BLaER1 (cell line): ENCODE results near the gene PCBP1.
A peak's percentile ranks its signal among the peaks of the same experiment; 100 is the strongest.

Experiments
- H3K27ac ChIP-seq: shearing (Covaris generic); formaldehyde crosslinking; 2 replicates; pipeline ENCODE4 v1.8.1; 2022
- H3K27me3 ChIP-seq: shearing (Covaris generic); formaldehyde crosslinking; 2 replicates; pipeline ENCODE4 v1.8.1; 2022
- H3K36me3 ChIP-seq: shearing (Covaris generic); formaldehyde crosslinking; 2 replicates; pipeline ENCODE4 v1.8.1; 2022
- H3K4me1 ChIP-seq: shearing (Covaris generic); formaldehyde crosslinking; 2 replicates; pipeline ENCODE4 v1.8.1; 2022
- H3K4me2 ChIP-seq: shearing (Covaris generic); formaldehyde crosslinking; 2 replicates; pipeline ENCODE4 v1.8.1; 2022
- H3K4me3 ChIP-seq: shearing (Covaris generic); formaldehyde crosslinking; 2 replicates; pipeline ENCODE4 v1.8.1; 2022
- H3K9ac ChIP-seq: shearing (Covaris generic); formaldehyde crosslinking; 2 replicates; pipeline ENCODE4 v1.8.1; 2022
- H3K9me3 ChIP-seq: shearing (Covaris generic); formaldehyde crosslinking; 2 replicates; pipeline ENCODE4 v1.8.1; 2022
- H4K20me1 ChIP-seq: shearing (Covaris generic); formaldehyde crosslinking; 2 replicates; pipeline ENCODE4 v1.8.1; 2022
- Cebpa-rat ChIP-seq: shearing (Covaris generic); IDR thresholded peaks from 2 replicates; pipeline ENCODE4 v1.8.1; 2022

Gene PCBP1

DNA sequence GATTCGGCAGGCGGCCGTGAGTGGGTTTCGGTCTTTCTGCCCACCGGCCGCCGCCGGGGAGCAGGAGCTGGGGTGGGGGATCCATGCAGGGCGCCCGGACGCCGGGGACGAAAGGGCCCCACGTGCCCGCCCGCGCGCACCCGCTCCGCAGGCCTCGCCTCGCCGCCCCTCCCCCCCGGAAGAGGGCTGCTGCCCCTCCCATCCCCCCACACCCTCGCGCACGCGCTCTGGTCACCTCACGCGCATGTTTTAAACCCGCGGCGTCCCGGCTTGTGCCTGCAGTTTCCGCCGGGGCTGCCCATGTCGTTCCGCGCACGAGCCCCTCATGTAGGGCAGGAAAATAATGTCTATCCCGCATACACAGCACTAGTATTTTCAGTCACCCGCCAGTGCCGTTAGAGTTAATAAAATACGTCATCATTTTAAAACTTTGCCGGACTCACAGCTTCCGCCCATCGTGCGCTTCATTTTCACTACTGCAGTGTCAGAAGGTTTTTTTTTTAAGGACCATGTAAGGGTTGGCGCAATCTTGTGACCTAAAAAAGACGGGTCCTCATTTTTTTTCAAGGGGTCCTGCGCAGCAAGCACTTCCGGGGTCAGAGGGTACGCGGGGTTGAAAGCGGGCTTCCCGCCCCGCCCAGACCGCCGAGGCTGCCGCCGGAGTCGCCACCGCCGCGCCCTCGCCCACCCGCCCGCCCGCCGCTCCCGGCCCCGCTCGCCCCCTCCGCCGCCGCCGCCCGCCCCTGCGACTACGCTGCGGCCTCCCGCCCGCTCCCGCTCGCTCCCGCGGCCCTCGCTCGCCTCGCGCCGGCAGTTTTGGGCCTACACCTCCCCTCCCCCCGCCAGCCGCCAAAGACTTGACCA is at the start of gene PCBP1:
Gene PCBP1, plus strand, starts transcription at position 640 of the 864 bp plus-strand sequence. CDS start 267 bp downstream, outside the sequence.
- H3K27ac ChIP-seq = peak within 1 kb of the TSS; percentile 100
- no peaks in the 10 kb centered on the region for H4K20me1 ChIP-seq
- TF ChIP-seq Cebpa-rat = no peak
- peak within 1 kb of the TSS; percentile 100 for H3K9ac ChIP-seq
- H3K4me1 ChIP-seq = peaks cover 60% of the 10 kb centered on the region
- H3K4me3 ChIP-seq = peak within 1 kb of the TSS; percentile 86
- H3K36me3 ChIP-seq = peaks cover 28% of the 10 kb centered on the region
- H3K9me3 ChIP-seq = no peaks in the 10 kb centered on the region
- H3K4me2 ChIP-seq = peak within 1 kb of the TSS; percentile 91
- H3K27me3 ChIP-seq = no peaks in the 10 kb centered on the region

DNA sequence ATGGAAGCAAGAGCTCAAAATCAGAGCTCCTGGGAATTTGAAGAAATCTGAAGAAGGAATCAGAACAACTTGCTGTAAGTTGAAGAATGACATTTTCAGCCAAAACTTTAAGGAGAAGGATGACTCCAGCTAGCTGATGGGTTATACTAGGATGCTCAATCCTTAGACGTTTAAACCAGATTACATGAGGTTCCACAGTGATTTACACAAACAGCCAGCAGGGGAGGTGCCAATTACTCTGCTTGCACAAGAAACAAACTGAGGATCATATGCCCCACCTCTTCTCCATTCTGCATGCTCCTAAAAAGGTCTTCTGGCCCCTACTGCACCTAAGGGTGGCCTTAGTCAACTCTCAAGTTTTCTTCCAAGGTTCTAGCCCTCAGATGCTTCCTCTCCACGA is 47.9 kb upstream of the PCBP1 start:
- Histone ChIP-seq H3K27ac (no peak overlapping the region), H3K9me3 (no peaks in the 10 kb centered on the region), H3K9ac (no peak overlapping the region), H3K4me3 (no peak overlapping the region), H3K4me2 (no peak overlapping the region), H3K36me3 (peaks cover 79% of the 10 kb centered on the region), H4K20me1 (no peaks in the 10 kb centered on the region), H3K27me3 (no peaks in the 10 kb centered on the region), H3K4me1 (no peaks in the 10 kb centered on the region)
- TF ChIP-seq Cebpa-rat = no peak

DNA sequence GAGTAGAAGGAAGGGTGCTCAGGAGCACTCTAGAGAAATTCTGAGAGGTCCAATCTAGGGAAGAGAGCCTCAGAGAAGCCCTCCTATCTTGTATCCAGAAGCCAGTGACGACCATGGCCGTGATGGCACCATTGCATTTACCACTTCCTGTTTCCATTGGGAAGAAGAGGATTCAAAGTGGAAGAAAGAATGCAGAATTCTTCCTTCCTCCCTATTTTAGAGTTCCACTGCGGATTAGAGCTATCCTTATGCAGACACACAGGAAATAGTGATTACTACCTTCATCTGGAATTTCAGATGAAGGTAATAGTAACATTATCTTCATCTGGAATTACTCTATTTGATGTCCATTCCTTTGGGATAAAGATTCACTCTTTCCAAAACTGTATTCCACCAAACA is 45.6 kb upstream of the PCBP1 start:
- Histone ChIP-seq H4K20me1 (no peaks in the 10 kb centered on the region), H3K36me3 (peaks cover 86% of the 10 kb centered on the region), H3K4me3 (no peak overlapping the region), H3K4me2 (no peak overlapping the region), H3K9ac (no peak overlapping the region), H3K27ac (no peak overlapping the region), H3K9me3 (no peaks in the 10 kb centered on the region), H3K4me1 (no peaks in the 10 kb centered on the region), H3K27me3 (no peaks in the 10 kb centered on the region)
- no peak for TF ChIP-seq Cebpa-rat

DNA sequence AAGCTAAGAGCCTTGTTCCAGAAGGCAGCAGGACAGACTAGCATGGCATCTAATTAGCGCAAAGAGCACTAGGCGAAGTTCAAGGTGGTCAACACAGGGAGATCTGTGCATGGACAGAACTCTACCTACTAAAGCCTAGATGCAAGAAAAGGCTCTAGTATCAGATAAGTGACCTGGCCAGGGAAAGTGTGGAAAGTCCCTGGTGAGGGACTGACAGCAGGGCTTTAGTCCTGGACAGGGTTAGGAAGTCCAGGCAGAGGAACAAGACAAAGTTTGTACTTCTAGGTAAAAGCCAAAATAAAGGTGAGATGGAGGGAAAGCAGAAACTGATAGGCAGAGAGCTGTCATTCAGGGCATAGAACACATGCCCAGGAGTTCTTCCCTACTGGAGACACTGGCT is 45.0 kb upstream of the PCBP1 start:
- H4K20me1 ChIP-seq = no peaks in the 10 kb centered on the region
- H3K27ac ChIP-seq = no peak overlapping the region
- H3K4me2 ChIP-seq = no peak overlapping the region
- no peak overlapping the region for H3K9ac ChIP-seq
- H3K36me3 ChIP-seq = peaks cover 89% of the 10 kb centered on the region
- TF ChIP-seq Cebpa-rat = no peak
- H3K27me3 ChIP-seq = no peaks in the 10 kb centered on the region
- H3K4me3 ChIP-seq = no peak overlapping the region
- no peaks in the 10 kb centered on the region for H3K9me3 ChIP-seq
- no peaks in the 10 kb centered on the region for H3K4me1 ChIP-seq

DNA sequence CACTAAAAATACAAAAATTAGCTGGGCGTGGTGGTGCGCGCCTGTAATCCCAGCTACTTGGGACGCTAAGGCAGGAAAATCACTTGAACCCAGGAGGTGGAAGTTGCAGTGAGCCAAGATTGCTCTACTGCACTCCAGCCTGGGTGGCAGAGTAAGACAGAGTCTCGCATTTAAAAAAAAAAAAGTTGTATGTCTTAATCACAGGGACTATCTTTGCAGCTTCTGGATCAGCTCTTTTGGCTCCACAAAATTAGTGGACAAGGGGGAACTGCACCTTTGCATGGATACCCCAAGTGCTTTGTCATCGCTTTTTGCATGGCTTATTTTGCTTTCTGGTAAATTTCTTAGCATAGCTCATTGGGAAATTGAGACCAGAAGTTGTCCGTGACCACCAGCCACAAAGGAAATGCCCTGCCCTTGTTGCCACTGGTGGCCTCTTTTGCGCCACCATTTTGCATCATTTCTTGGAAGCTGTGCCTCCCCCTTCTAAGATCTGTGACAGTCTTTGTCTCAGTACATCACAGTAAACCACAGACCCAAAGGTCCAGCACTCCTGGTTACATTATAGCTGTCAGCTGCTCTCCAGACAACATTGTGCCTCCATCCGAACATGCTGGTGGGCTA is 43.9 kb upstream of the PCBP1 start:
- H4K20me1 ChIP-seq = no peaks in the 10 kb centered on the region
- H3K9ac ChIP-seq = no peak overlapping the region
- H3K9me3 ChIP-seq = no peaks in the 10 kb centered on the region
- H3K36me3 ChIP-seq = peaks cover 93% of the 10 kb centered on the region
- H3K4me2 ChIP-seq = no peak overlapping the region
- H3K27ac ChIP-seq = no peak overlapping the region
- H3K27me3 ChIP-seq = no peaks in the 10 kb centered on the region
- H3K4me3 ChIP-seq = no peak overlapping the region
- no peaks in the 10 kb centered on the region for H3K4me1 ChIP-seq
- no peak for TF ChIP-seq Cebpa-rat

DNA sequence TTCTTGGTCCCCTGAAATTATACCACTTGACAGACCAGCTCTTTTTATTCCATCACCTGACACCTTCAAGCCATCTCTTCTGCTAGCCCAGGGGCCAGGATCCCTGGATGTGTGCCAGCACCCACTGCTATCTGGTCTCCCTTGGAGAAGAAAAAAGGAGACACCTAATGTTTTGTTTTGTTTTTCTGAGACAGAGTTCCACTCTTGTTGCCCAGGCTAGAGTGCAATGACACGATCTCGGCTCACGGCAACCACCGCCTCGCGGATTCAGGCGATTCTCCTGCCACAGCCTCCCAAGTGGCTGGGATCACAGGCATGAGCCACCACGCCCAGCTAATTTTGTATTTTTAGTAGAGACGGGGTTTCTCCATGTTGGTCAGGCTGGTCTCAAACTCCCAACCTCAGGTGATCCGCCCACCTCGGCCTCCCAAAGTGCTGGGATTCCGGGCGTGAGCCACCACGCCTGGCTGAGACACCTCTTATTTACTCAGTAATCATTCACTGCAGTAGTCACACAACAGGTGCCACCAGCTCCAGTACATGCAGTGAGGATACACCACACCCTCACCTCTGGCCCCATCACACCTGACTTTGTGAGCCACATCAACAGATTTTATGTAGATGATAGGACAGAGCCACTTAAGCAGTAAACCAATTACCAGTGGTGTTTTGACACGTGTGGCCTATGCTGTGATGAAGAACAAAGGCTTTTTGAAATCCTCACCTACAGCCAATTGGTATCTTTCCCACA is 42.8 kb upstream of the PCBP1 start:
- Histone ChIP-seq H3K9ac (no peak overlapping the region), H3K4me1 (no peaks in the 10 kb centered on the region), H3K36me3 (peaks cover 93% of the 10 kb centered on the region), H3K27ac (no peak overlapping the region), H3K4me2 (no peak overlapping the region), H3K9me3 (no peaks in the 10 kb centered on the region), H3K4me3 (no peak overlapping the region), H3K27me3 (no peaks in the 10 kb centered on the region), H4K20me1 (no peaks in the 10 kb centered on the region)
- TF ChIP-seq Cebpa-rat = no peak

DNA sequence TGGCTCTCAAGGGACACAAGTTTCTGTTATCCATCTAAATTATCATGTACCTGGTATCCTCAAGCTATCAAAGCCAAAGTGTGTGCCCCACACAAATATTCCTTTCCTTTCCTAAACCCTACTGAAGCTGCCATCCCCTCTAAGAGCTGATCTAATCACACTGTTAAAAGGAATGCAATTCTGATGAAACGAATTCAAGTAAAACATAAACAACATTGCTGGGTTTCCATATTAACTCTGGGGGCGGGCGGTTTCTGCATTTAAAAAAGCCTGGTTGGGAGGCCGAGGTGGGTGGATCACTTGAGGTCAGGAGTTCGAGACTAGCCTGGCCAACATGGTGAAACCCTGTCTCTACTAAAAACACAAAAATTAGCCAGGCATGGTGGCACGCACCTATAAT is 41.9 kb upstream of the PCBP1 start:
- Histone ChIP-seq H3K4me1 (no peaks in the 10 kb centered on the region), H3K4me3 (no peak overlapping the region), H3K36me3 (peaks cover 94% of the 10 kb centered on the region), H3K4me2 (no peak overlapping the region), H3K9ac (no peak overlapping the region), H3K27ac (no peak overlapping the region), H3K27me3 (no peaks in the 10 kb centered on the region), H4K20me1 (no peaks in the 10 kb centered on the region; the same call in 1 of the 2 replicates), H3K9me3 (no peaks in the 10 kb centered on the region)
- TF ChIP-seq Cebpa-rat = no peak

DNA sequence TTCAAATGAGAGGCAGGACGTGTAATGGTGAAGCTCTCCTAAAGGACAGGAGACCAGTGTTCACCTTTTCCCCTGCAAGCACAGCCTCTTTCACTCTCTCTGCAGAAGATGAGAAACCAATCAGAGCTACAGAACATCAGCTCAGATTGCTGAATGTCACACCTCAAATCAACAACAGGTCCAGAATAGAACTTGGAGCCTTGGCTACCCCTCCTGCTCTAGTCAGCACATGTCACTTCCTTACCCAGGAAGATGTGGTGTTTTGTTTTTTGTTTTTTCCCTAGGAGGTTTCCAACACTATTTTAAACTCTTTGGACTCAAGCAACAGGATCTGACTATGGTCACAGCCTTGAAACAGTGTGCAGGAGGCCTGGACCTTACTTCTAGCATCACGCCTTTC is 41.3 kb upstream of the PCBP1 start:
- H3K27me3 ChIP-seq = no peaks in the 10 kb centered on the region
- H3K27ac ChIP-seq = no peak overlapping the region
- no peaks in the 10 kb centered on the region for H3K4me1 ChIP-seq
- H4K20me1 ChIP-seq = no peaks in the 10 kb centered on the region; the same call in 1 of the 2 replicates
- no peak for TF ChIP-seq Cebpa-rat
- no peaks in the 10 kb centered on the region for H3K9me3 ChIP-seq
- H3K4me2 ChIP-seq = no peak overlapping the region
- peaks cover 94% of the 10 kb centered on the region for H3K36me3 ChIP-seq
- H3K4me3 ChIP-seq = no peak overlapping the region
- H3K9ac ChIP-seq = no peak overlapping the region

DNA sequence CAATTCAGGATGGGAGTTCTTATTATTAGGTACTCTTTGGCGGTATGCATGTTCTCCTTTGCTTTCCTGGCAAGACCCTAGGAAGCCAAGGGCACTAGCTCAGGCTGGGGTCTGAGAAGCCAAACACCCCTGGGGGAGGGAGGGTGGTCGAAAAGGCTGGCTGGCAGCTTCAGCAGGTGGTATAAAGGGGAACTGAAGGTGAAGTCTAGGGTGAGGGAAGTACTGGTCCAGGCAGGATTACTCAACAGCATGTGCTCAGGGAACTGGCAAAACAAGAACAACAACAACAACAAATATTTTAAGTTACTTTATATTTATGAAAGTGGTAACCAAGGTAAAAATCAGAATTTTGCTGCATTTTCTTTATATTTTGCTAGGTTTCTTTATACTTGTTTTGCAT is 40.7 kb upstream of the PCBP1 start:
- Histone ChIP-seq H3K36me3 (peaks cover 94% of the 10 kb centered on the region), H3K9ac (no peak overlapping the region), H3K9me3 (no peaks in the 10 kb centered on the region), H3K27ac (no peak overlapping the region), H4K20me1 (no peaks in the 10 kb centered on the region; the same call in 1 of the 2 replicates), H3K4me3 (no peak overlapping the region), H3K4me1 (no peaks in the 10 kb centered on the region), H3K4me2 (no peak overlapping the region), H3K27me3 (no peaks in the 10 kb centered on the region)
- no peak for TF ChIP-seq Cebpa-rat

DNA sequence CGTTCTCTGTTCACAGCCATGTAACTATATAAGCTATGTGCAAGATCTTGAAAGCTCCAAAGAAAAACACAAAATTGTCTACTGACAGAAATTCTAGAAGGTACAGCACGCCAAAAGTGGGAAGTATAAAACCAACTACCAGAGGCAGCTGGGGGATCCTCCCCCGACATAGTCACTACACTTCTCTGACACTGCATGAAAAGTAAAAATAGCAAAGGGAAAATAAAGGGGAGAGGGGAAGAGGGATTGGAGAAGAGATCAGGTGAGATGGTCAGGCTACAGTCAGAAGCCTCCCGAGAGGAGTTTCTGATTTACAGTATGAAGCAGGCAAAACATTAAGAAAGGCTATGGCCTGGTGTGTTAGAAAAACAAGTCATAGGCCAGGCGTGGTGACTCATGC is 39.8 kb upstream of the PCBP1 start:
- Histone ChIP-seq H3K27ac (no peak overlapping the region), H3K4me3 (no peak overlapping the region), H3K9ac (no peak overlapping the region), H3K36me3 (peaks cover 96% of the 10 kb centered on the region), H4K20me1 (no peaks in the 10 kb centered on the region; the same call in 1 of the 2 replicates), H3K4me2 (no peak overlapping the region), H3K9me3 (no peaks in the 10 kb centered on the region), H3K27me3 (no peaks in the 10 kb centered on the region), H3K4me1 (no peaks in the 10 kb centered on the region)
- no peak for TF ChIP-seq Cebpa-rat
